Fibroblast of skin of right biceps (primary cell): ENCODE measurements around the gene SHISAL2B.
"Not testable (repeated sequence)": the region's sequence is repeated elsewhere in the genome, so short reads cannot be mapped to it uniquely, and the experiment has no call there.

Source experiments
- DNase-seq: peaks from one replicate; pipeline ENCODE4 v3.0.0-alpha.2; 2013

SHISAL2B gene

GRCh38 chr5:64706074-64706473 is 15.8 kb downstream of the SHISAL2B start:
- DNase-seq = not testable (repeated sequence)

GRCh38 chr5:64707191-64707590 is 16.9 kb downstream of the SHISAL2B start:
- no peak for DNase-seq

GRCh38 chr5:64714495-64714894 is 24.2 kb downstream of the SHISAL2B start:
- not testable (repeated sequence) for DNase-seq

GRCh38 chr5:64722588-64722987 is 32.3 kb downstream of the SHISAL2B start:
- no peak for DNase-seq

- no peak for DNase-seq
These were observed 36.8 kb downstream of the SHISAL2B start for GRCh38 chr5:64727150-64727549.

- no peak for DNase-seq
These were observed 52.1 kb downstream of the SHISAL2B start for GRCh38 chr5:64742411-64742810.

GRCh38 chr5:64742821-64743220 is 52.5 kb downstream of the SHISAL2B start:
- DNase-seq = no peak

- DNase-seq = no peak
These were observed 54.6 kb downstream of the SHISAL2B start for GRCh38 chr5:64744914-64745313.

- DNase-seq = peak; percentile 35
These were observed 56.1 kb downstream of the SHISAL2B start for GRCh38 chr5:64746446-64746845.

GRCh38 chr5:64749385-64749784 is 59.1 kb downstream of the SHISAL2B start:
- DNase-seq = no peak

- no peak for DNase-seq
These were observed 63.8 kb downstream of the SHISAL2B start for GRCh38 chr5:64754066-64754465.

GRCh38 chr5:64758901-64759300 is 68.6 kb downstream of the SHISAL2B start:
- DNase-seq = no peak

GRCh38 chr5:64759960-64760660 is 69.8 kb downstream of the SHISAL2B start:
- DNase-seq = no peak

- no peak for DNase-seq
These were observed 73.7 kb downstream of the SHISAL2B start for GRCh38 chr5:64763948-64764503.

GRCh38 chr5:64765804-64766504 is 75.7 kb downstream of the SHISAL2B start:
- peak; percentile 14 for DNase-seq

- no peak for DNase-seq
These were observed 76.6 kb downstream of the SHISAL2B start for GRCh38 chr5:64766941-64767340.
